K562 (cell line): ENCODE measurements around the gene SRPK1. TPM values are rescaled to one million over a fixed set of nuclear protein-coding genes. Genes with fewer than 3 reads are reported as not detected.

Experiments
- ATAC-seq: fragments of 200-7000 bp; cut with Tn5 transposase; 3 replicates; pipeline ENCODE4 v1.9.1; 2020; ENCODE audit warnings: moderate library complexity
- BruUV-seq: library from RNA; stranded (reverse); fragments of 400-500 nt; replicated peaks from 2 replicates; lab custom pipeline; 2021; lab: Mats Ljungman, UMichigan
- CTCF ChIA-PET: fragments of 300-600 bp; formaldehyde crosslinking; extraction: SDS; loops from one replicate; lab custom pipeline; 2021; ENCODE audit warnings: low intra/inter-chr PET ratio; lab: Yijun Ruan, JAX
- POLR2A ChIA-PET: fragments of 300-600, 350-650 bp; sonication (Branson Sonifier 250); formaldehyde crosslinking; extraction: SDS; loops from one replicate; lab custom pipeline; 2021; ENCODE audit warnings: antibody characterized with exemption, inconsistent platforms; lab: Yijun Ruan, JAX
- DNase-seq, 4 experiments: peaks; one replicate each; pipeline versions ENCODE4 v3.0.0 to v3.0.0-alpha.2; 2011 to 2018; ENCODE audit warnings: low spot score in 3 of 4, mixed read lengths in 3 of 4; ENCODE audit errors: extremely low read depth in 1 of 4
- FAIRE-seq: peaks from 2 replicates; lab custom pipeline; 2011; peaks lifted over from hg19 to GRCh38; lab: Jason Lieb, UNC
- H2AFZ ChIP-seq: 2 replicates; pipeline ENCODE4 v1.6.0; 2011; ENCODE audit warnings: low read depth, low read length, control low read depth, inconsistent platforms
- H3K27ac ChIP-seq: fragments of 200-600 bp; 3 replicates; pipeline ENCODE4 v1.8.0; 2011; ENCODE audit warnings: low read depth, mild to moderate bottlenecking, control low read depth, inconsistent platforms, low read length, moderate library complexity, mixed read lengths; ENCODE audit errors: extremely low read depth
- H3K27me3 ChIP-seq, 2 experiments: fragments of 300-600 bp in 1 of 2; 2 replicates in 1 of 2; 3 replicates in 1 of 2; pipeline versions ENCODE4 v1.6.0 to v1.8.0; 2011; ENCODE audit warnings: inconsistent platforms in 2 of 2, low read length in 2 of 2, mild to moderate bottlenecking in 1 of 2, mixed read lengths in 1 of 2, moderate library complexity in 1 of 2; ENCODE audit not compliant: control insufficient read depth in 2 of 2, insufficient read depth in 2 of 2
- H3K36me3 ChIP-seq: fragments of 300-600 bp; 3 replicates; pipeline ENCODE4 v1.8.0; 2011; ENCODE audit warnings: mild to moderate bottlenecking, low read length, inconsistent platforms; ENCODE audit not compliant: control insufficient read depth, insufficient read depth
- H3K4me1 ChIP-seq, 2 experiments: fragments of 200-600 bp in 1 of 2; replicated peaks in 1 of 2; 2 replicates in 1 of 2; 3 replicates in 1 of 2; pipeline versions ENCODE4 v1.5.1 to v1.8.0; 2011; ENCODE audit warnings: inconsistent platforms in 2 of 2, low read length in 2 of 2, mild to moderate bottlenecking in 1 of 2, mixed read lengths in 1 of 2, moderate library complexity in 1 of 2; ENCODE audit not compliant: control insufficient read depth in 2 of 2, insufficient read depth in 2 of 2
- H3K4me2 ChIP-seq: 2 replicates; pipeline ENCODE4 v1.6.1; 2011; ENCODE audit warnings: low read length, control low read depth, inconsistent platforms, mixed read lengths; ENCODE audit not compliant: insufficient read depth
- H3K4me3 ChIP-seq: fragments of 200-600 bp; sonication (generic), shearing (Covaris generic); 2 replicates; pipeline ENCODE4 v1.5.1; 2016; ENCODE audit warnings: control low read depth, inconsistent platforms
- H3K79me2 ChIP-seq: fragments of 200-600 bp; 3 replicates; pipeline ENCODE4 v1.8.0; 2011; ENCODE audit warnings: low read length, inconsistent platforms; ENCODE audit not compliant: control insufficient read depth, insufficient read depth
- H3K9ac ChIP-seq, 2 experiments: 2 replicates each; pipeline versions ENCODE4 v1.6.0 to v1.6.1; 2011; ENCODE audit warnings: low read depth in 2 of 2, low read length in 2 of 2, control low read depth in 1 of 2, inconsistent platforms in 1 of 2, mild to moderate bottlenecking in 1 of 2, mixed read lengths in 1 of 2; ENCODE audit not compliant: insufficient read depth in 1 of 2
- H3K9me1 ChIP-seq: one replicate; pipeline ENCODE4 v1.6.0; 2011; ENCODE audit warnings: inconsistent platforms, mild to moderate bottlenecking, low read length, moderate library complexity; ENCODE audit not compliant: control insufficient read depth, insufficient read depth
- H3K9me3 ChIP-seq: replicated peaks from 2 replicates; pipeline ENCODE4 v1.5.1; 2011; ENCODE audit warnings: low read depth, low read length, inconsistent platforms; ENCODE audit not compliant: control insufficient read depth, insufficient read depth
- H4K20me1 ChIP-seq: replicated peaks from 2 replicates; pipeline ENCODE4 v1.6.1; 2011; ENCODE audit warnings: low read length, inconsistent platforms, mixed read lengths; ENCODE audit not compliant: control insufficient read depth, insufficient read depth
- CEBPG ChIP-seq, 3 experiments: fragments of 200-800 bp in 1 of 3; sonication (Bioruptor generic) in 1 of 3; sonication (generic) in 1 of 3; formaldehyde crosslinking in 1 of 3; IDR thresholded peaks in 2 of 3; conservative IDR thresholded peaks in 1 of 3; 2 replicates each; pipeline versions ENCODE4 v1.6.1 to v1.8.0; 2016 to 2022; ENCODE audit warnings: missing compliant biosample characterization in 2 of 3, missing genetic modification characterization in 2 of 3, mild to moderate bottlenecking in 1 of 3, missing genetic modification reagents in 1 of 3
- ETV1 ChIP-seq: fragments of 450-650 bp; conservative IDR thresholded peaks from 2 replicates; pipeline ENCODE4 v1.6.1; 2016; ENCODE audit warnings: missing genetic modification characterization, control low read depth, low read depth, missing compliant biosample characterization
- KLF10 ChIP-seq: fragments of 250-450 bp; sonication (Bioruptor Pico); IDR thresholded peaks from 2 replicates; pipeline ENCODE4 v1.6.1; 2021; ENCODE audit warnings: matching md5 sums
- LEF1 ChIP-seq: fragments of 450-650 bp; IDR thresholded peaks from 2 replicates; pipeline ENCODE4 v1.6.1; 2016; ENCODE audit warnings: mild to moderate bottlenecking
- MTA1 ChIP-seq: fragments of 450-650 bp; IDR thresholded peaks from 2 replicates; pipeline ENCODE4 v1.6.1; 2017; ENCODE audit warnings: borderline replicate concordance
- RNF2 ChIP-seq: sonication (generic); IDR thresholded peaks from 2 replicates; pipeline ENCODE4 v1.6.1; 2016
- TBP ChIP-seq: optimal IDR thresholded peaks from 2 replicates; pipeline ENCODE3; 2011; ENCODE audit warnings: low read depth, low read length, improper control_type of control experiment
- THRAP3 ChIP-seq: fragments of 450-650 bp; IDR thresholded peaks from 2 replicates; pipeline ENCODE4 v1.6.1; 2016; ENCODE audit warnings: mild to moderate bottlenecking, inconsistent platforms, borderline replicate concordance
- ZFPM2 ChIP-seq: fragments of 250-450 bp; sonication (Bioruptor Pico); IDR thresholded peaks from 2 replicates; pipeline ENCODE4 v1.5.1; 2022; ENCODE audit warnings: mild to moderate bottlenecking
- ZNF175 ChIP-seq: fragments of 200-800 bp; sonication (Bioruptor generic); IDR thresholded peaks from 2 replicates; pipeline ENCODE4 v1.6.1; 2016; ENCODE audit warnings: low read depth, mild to moderate bottlenecking, missing genetic modification characterization, missing compliant biosample characterization
- WGBS: fragments of 100-300 bp; shearing (Covaris generic); methylation state at CpG from one replicate; pipeline ENCODE4 v1.1.6; 2016; ENCODE audit warnings: low coverage, mixed read lengths; ENCODE audit not compliant: insufficient coverage; ENCODE audit errors: missing lambda C conversion rate; 5-methylcytosine and 5-hydroxymethylcytosine counted together
- in situ Hi-C: fragments of 300-500 bp; cut with MboI; formaldehyde crosslinking; loops from 4 replicates; pipeline ENCODE4 v1.15.0; 2018; ENCODE audit warnings: inconsistent platforms, mixed read lengths
- intact Hi-C: fragments of 100-400 bp; cut with micrococcal nuclease; formaldehyde crosslinking; loops from 2 replicates; pipeline ENCODE4 v1.14.2; 2022
- polyA plus RNA-seq, 8 experiments: library from polyadenylated mRNA; depleted of rRNA in 4 of 8; stranded (reverse) in 5 of 8; unstranded in 3 of 8; fragments of >200 nt; fragmentation: Nextera tagmentation in 2 of 8; fragmentation: Illumina TruSeq in 1 of 8; extraction: Ambion mirVana in 2 of 8; extraction: Trizol in 1 of 8; gene quantifications; 2 replicates each; pipeline versions ENCODE4 v1.2.1 to v1.2.3, GENCODE V29; 2011 to 2014; ENCODE audit warnings: inconsistent platforms in 1 of 8, missing spikeins in 1 of 8
- total RNA-seq, 7 experiments: library from RNA; depleted of rRNA in 6 of 7; stranded (reverse); fragments of >200 nt in 6 of 7; fragmentation: Illumina TruSeq in 2 of 7; extraction: Trizol in 2 of 7; gene quantifications; 2 replicates each; pipeline versions ENCODE4 v1.2.1 to v1.2.3, GENCODE V29; 2011 to 2021; ENCODE audit warnings: low replicate concordance in 1 of 7
- TF ChIP-seq, protein P1 (sequence below): fragments of 250-450 bp; sonication (Bioruptor Pico); IDR thresholded peaks from 2 replicates; pipeline ENCODE4 v1.8.0; 2022; ENCODE audit warnings: moderate library complexity, mild to moderate bottlenecking, inconsistent platforms
- TF ChIP-seq, protein P2 (sequence below): IDR thresholded peaks from 2 replicates; pipeline ENCODE4 v1.6.1; 2011; ENCODE audit not compliant: insufficient read length; ENCODE audit errors: extremely low read depth
- TF ChIP-seq, protein P3 (sequence below): fragments of 250-450 bp; sonication (Bioruptor Pico); IDR thresholded peaks from 2 replicates; pipeline ENCODE4 v1.9.0; 2021; ENCODE audit warnings: mild to moderate bottlenecking
- TF ChIP-seq, protein P4 (sequence below): fragments of 450-650 bp; IDR thresholded peaks from 2 replicates; pipeline ENCODE4 v1.6.1; 2016; ENCODE audit warnings: borderline replicate concordance
- TF ChIP-seq, protein P5 (sequence below): fragments of 250-450 bp; sonication (Bioruptor Pico); IDR thresholded peaks from 2 replicates; pipeline ENCODE4 v1.8.0; 2022; ENCODE audit warnings: inconsistent platforms, mild to moderate bottlenecking, moderate library complexity, borderline replicate concordance
- TF ChIP-seq, protein P6 (sequence below): fragments of 250-450 bp; sonication (Bioruptor Pico); IDR thresholded peaks from 2 replicates; pipeline ENCODE4 v1.4.0; 2020

SRPK1 gene
- total and polyA plus RNA-seq, 9 of the 15 experiments (the other 6 are each of a cell fraction or from before 2014, with no cell fraction given), result 99.6 to 185 (median 159) TPM

DNA sequence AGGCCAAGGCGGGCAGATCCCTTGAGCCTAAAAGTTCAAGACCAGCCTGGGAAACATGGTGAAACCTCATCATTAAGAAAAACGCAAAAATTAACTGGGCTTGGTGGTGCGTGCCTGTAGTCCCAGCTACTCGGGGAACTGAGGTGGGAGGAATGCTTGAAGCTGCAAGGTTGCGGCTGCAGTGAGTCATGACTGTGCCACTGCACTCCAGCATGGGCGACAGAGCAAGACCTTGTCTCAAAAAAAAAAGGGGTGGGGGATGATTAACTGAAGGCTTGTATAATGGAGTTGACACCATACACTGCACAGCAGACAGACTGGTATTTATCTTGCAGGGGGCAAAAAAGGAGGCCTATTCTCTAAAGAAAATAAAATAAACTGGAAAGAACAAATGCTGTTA lies 27.7 kb downstream of the SRPK1 start:
- no peak overlapping the region for H3K4me3 ChIP-seq
- no peaks in the 10 kb centered on the region for H3K4me1 ChIP-seq
- 0 out of 2 replicates have a peak, but pooled peaks cover 12% of the 10 kb centered on the region for H4K20me1 ChIP-seq
- DNase-seq, result no peak
- H3K36me3 ChIP-seq, result peaks cover 78% of the 10 kb centered on the region
- no peak overlapping the region for H3K9ac ChIP-seq
- 86% methylated on average over 6 of the region's 6 CpGs for WGBS
- intact Hi-C loops, result no loop called here
- no peaks in the 10 kb centered on the region for H3K9me3 ChIP-seq
- H3K79me2 ChIP-seq, result peaks cover 81% of the 10 kb centered on the region
- H3K9me1 ChIP-seq, result no peaks in the 10 kb centered on the region
- H3K27ac ChIP-seq, result no peak overlapping the region
- no peaks in the 10 kb centered on the region for H3K27me3 ChIP-seq
- ATAC-seq, result no peak
- ChIA-PET POLR2A (interaction anchor here (0.7 to 1.3 kb wide), 4 partner anchors 9 to 18 kb away, joined by 3 to 5 read pairs (median 3); no protein-coding TSS in a partner anchor), CTCF (no interaction called here)
- no peak overlapping the region for H2AFZ ChIP-seq
- H3K4me2 ChIP-seq, result no peak overlapping the region
- FAIRE-seq, result no peak
- no TSS peak for BruUV-seq
- in situ Hi-C loops, result no loop called here
- TF ChIP-seq TBP (no peak), RNF2 (no peak), CEBPG (CRISPR knock-in tag; IDR thresholded peaks at IDR 0.05) (no peak), CEBPG (tag; conservative IDR thresholded peaks at IDR 0.05 in 1 of 2, IDR thresholded peaks at IDR 0.05 in 1 of 2) (no peak), KLF10 (CRISPR knock-in tag) (no peak), THRAP3 (no peak), ETV1 (tag) (no peak), LEF1 (no peak), MTA1 (no peak), ZFPM2 (CRISPR knock-in tag) (no peak), ZNF175 (CRISPR knock-in tag) (no peak)
- TF ChIP-seq, protein P1, sequence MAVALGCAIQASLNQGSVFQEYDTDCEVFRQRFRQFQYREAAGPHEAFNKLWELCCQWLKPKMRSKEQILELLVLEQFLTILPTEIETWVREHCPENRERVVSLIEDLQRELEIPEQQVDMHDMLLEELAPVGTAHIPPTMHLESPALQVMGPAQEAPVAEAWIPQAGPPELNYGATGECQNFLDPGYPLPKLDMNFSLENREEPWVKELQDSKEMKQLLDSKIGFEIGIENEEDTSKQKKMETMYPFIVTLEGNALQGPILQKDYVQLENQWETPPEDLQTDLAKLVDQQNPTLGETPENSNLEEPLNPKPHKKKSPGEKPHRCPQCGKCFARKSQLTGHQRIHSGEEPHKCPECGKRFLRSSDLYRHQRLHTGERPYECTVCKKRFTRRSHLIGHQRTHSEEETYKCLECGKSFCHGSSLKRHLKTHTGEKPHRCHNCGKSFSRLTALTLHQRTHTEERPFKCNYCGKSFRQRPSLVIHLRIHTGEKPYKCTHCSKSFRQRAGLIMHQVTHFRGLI (CRISPR knock-in tag), result no peak
- TF ChIP-seq, protein P2, sequence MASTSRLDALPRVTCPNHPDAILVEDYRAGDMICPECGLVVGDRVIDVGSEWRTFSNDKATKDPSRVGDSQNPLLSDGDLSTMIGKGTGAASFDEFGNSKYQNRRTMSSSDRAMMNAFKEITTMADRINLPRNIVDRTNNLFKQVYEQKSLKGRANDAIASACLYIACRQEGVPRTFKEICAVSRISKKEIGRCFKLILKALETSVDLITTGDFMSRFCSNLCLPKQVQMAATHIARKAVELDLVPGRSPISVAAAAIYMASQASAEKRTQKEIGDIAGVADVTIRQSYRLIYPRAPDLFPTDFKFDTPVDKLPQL, result no peak
- TF ChIP-seq, protein P3, sequence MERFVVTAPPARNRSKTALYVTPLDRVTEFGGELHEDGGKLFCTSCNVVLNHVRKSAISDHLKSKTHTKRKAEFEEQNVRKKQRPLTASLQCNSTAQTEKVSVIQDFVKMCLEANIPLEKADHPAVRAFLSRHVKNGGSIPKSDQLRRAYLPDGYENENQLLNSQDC, result no peak
- TF ChIP-seq, protein P4, sequence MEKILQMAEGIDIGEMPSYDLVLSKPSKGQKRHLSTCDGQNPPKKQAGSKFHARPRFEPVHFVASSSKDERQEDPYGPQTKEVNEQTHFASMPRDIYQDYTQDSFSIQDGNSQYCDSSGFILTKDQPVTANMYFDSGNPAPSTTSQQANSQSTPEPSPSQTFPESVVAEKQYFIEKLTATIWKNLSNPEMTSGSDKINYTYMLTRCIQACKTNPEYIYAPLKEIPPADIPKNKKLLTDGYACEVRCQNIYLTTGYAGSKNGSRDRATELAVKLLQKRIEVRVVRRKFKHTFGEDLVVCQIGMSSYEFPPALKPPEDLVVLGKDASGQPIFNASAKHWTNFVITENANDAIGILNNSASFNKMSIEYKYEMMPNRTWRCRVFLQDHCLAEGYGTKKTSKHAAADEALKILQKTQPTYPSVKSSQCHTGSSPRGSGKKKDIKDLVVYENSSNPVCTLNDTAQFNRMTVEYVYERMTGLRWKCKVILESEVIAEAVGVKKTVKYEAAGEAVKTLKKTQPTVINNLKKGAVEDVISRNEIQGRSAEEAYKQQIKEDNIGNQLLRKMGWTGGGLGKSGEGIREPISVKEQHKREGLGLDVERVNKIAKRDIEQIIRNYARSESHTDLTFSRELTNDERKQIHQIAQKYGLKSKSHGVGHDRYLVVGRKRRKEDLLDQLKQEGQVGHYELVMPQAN, result no peak
- TF ChIP-seq, protein P5, sequence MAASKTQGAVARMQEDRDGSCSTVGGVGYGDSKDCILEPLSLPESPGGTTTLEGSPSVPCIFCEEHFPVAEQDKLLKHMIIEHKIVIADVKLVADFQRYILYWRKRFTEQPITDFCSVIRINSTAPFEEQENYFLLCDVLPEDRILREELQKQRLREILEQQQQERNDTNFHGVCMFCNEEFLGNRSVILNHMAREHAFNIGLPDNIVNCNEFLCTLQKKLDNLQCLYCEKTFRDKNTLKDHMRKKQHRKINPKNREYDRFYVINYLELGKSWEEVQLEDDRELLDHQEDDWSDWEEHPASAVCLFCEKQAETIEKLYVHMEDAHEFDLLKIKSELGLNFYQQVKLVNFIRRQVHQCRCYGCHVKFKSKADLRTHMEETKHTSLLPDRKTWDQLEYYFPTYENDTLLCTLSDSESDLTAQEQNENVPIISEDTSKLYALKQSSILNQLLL (CRISPR knock-in tag), result no peak
- TF ChIP-seq, protein P6, sequence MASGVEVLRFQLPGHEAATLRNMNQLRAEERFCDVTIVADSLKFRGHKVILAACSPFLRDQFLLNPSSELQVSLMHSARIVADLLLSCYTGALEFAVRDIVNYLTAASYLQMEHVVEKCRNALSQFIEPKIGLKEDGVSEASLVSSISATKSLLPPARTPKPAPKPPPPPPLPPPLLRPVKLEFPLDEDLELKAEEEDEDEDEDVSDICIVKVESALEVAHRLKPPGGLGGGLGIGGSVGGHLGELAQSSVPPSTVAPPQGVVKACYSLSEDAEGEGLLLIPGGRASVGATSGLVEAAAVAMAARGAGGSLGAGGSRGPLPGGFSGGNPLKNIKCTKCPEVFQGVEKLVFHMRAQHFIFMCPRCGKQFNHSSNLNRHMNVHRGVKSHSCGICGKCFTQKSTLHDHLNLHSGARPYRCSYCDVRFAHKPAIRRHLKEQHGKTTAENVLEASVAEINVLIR (CRISPR knock-in tag), result no peak
